CD4-positive, alpha-beta T cell (primary cell): ENCODE data around the gene TMEM184A. TPM values are rescaled to one million over a fixed set of nuclear protein-coding genes. Genes with fewer than 3 reads are reported as not detected.

ENCODE experiments used
- ATAC-seq: fragments of 200-7000 bp; cut with Tn5 transposase; one replicate; pipeline ENCODE4 v1.10.0; 2022; ENCODE audit warnings: mild to moderate bottlenecking; ENCODE audit not compliant: poor library complexity
- CTCF ChIA-PET: fragments of 350-600 bp; sonication (Branson Sonifier 250); formaldehyde crosslinking; loops from one replicate; lab custom pipeline; 2021; ENCODE audit warnings: antibody characterized with exemption, inconsistent platforms; lab: Charles Lee
- POLR2A ChIA-PET: fragments of 350-600 bp; sonication (Branson Sonifier 250); formaldehyde crosslinking; loops from one replicate; lab custom pipeline; 2021; ENCODE audit warnings: antibody characterized with exemption, inconsistent platforms; lab: Charles Lee
- DNase-seq, 14 experiments: peaks; one replicate each; pipeline ENCODE4 v3.0.0-alpha.2; 2013 to 2020; ENCODE audit warnings: mixed read lengths in 2 of 14
- H3K27ac ChIP-seq, 2 donors: one replicate each; pipeline versions ENCODE4 v1.5.1 to v1.7.0; 2013; ENCODE audit warnings: low read length in 2 of 2, low read depth in 1 of 2, mild to moderate bottlenecking in 1 of 2
- H3K27me3 ChIP-seq, 2 experiments: 1 replicate in 1 of 2; 2 replicates in 1 of 2; pipeline versions ENCODE4 v1.6.1 to v1.7.0; 2013; ENCODE audit warnings: low read length in 2 of 2, control low read depth in 1 of 2, mild to moderate bottlenecking in 1 of 2, moderate library complexity in 1 of 2; ENCODE audit not compliant: insufficient read depth in 2 of 2, control insufficient read depth in 1 of 2
- H3K36me3 ChIP-seq: one replicate; pipeline ENCODE4 v1.6.1; 2013; ENCODE audit warnings: low read length, control low read depth; ENCODE audit not compliant: insufficient read depth
- H3K4me1 ChIP-seq: one replicate; pipeline ENCODE4 v1.6.1; 2013; ENCODE audit warnings: low read length, control low read depth; ENCODE audit not compliant: insufficient read depth
- H3K4me3 ChIP-seq: one replicate; pipeline ENCODE4 v1.5.1; 2013; ENCODE audit warnings: mild to moderate bottlenecking, low read length, moderate library complexity
- H3K9me3 ChIP-seq, 2 experiments: 1 replicate in 1 of 2; 2 replicates in 1 of 2; pipeline versions ENCODE4 v1.6.1 to v1.7.0; 2013; ENCODE audit warnings: low read length in 2 of 2, mild to moderate bottlenecking in 2 of 2, control low read depth in 1 of 2, moderate library complexity in 1 of 2; ENCODE audit not compliant: control insufficient read depth in 1 of 2, insufficient read depth in 1 of 2
- H3K27ac Mint-ChIP-seq: one replicate; pipeline ENCODE4 v1.8.0; 2020; ENCODE audit warnings: mixed read lengths
- H3K27me3 Mint-ChIP-seq: one replicate; pipeline ENCODE4 v1.8.0; 2021; ENCODE audit warnings: mixed read lengths
- H3K36me3 Mint-ChIP-seq: one replicate; pipeline ENCODE4 v1.8.0; 2021; ENCODE audit warnings: low read depth, mixed read lengths
- H3K4me1 Mint-ChIP-seq: one replicate; pipeline ENCODE4 v1.8.0; 2021; ENCODE audit warnings: low read depth, mixed read lengths
- H3K4me3 Mint-ChIP-seq: one replicate; pipeline ENCODE4 v1.8.0; 2020; ENCODE audit warnings: mild to moderate bottlenecking, mixed read lengths
- H3K9me3 Mint-ChIP-seq: one replicate; pipeline ENCODE4 v1.8.0; 2020; ENCODE audit warnings: mixed read lengths
- intact Hi-C, 2 experiments: fragments of 100-400 bp; cut with DNase I in 1 of 2; cut with micrococcal nuclease in 1 of 2; formaldehyde crosslinking; loops; one replicate each; pipeline versions ENCODE4 v1.15.1 to v1.9.0; 2023 to 2025; cut with DNase I, micrococcal nuclease
- total RNA-seq, 174 experiments: library from RNA in 2 of 174; stranded (reverse) in 2 of 174; gene quantifications; one replicate each; pipeline ENCODE4 v1.2.3 and lab custom pipeline; 2021 to 2026
- TF ChIP-seq, protein P1 (sequence below): fragments of 200-600 bp; IDR thresholded peaks from one replicate; pipeline ENCODE4 v1.8.0; 2022; ENCODE audit warnings: antibody characterized with exemption, mild to moderate bottlenecking

The TMEM184A gene
- total RNA-seq, 2 experiments from 2014 or later = 0.06 TPM; not detected in 1

DNA sequence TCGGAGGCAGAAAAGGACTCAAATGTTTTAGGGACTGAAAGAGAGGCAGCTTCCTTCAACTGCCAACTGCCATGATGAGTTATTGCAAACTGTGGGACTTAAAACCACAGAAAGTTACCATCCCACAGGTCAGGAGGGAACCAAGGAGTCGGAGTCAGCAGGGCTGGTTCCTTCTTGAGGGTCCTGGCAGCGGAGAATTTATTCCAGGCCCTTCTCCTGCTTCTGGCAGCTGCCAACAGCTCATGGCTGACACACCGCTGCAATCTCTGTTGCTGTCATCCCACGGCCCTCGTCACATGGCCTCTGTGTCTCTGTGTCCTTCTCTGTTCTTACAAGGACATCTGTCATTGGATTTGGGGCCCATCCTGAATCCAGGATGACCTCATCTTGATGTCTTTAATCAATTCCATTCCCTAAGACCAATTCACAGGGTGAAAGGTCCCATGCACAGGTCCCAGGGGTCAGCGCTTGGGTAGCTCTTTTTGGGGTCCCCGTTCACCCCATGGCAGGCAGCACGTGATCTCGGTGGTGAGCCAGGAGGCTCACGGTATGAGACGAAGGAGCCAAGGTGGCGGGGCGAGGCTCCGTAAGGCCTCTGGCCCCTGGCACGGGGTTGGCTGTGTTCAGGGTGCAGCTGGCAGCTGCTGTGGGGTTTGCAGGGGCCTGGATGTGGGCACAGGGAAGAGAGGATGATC lies 41.2 kb upstream of the TMEM184A start:
- DNase-seq (no peak), ATAC-seq (no peak)
- no peaks in the 10 kb centered on the region for H3K36me3 ChIP-seq
- H3K4me3 ChIP-seq = no peak overlapping the region
- Mint-ChIP-seq H3K27ac (no peak overlapping the region), H3K27me3 (peaks cover 22% of the 10 kb centered on the region), H3K36me3 (no peaks in the 10 kb centered on the region), H3K4me3 (no peak overlapping the region), H3K4me1 (peaks cover 10% of the 10 kb centered on the region), H3K9me3 (no peaks in the 10 kb centered on the region)
- TF ChIP-seq, protein P1, sequence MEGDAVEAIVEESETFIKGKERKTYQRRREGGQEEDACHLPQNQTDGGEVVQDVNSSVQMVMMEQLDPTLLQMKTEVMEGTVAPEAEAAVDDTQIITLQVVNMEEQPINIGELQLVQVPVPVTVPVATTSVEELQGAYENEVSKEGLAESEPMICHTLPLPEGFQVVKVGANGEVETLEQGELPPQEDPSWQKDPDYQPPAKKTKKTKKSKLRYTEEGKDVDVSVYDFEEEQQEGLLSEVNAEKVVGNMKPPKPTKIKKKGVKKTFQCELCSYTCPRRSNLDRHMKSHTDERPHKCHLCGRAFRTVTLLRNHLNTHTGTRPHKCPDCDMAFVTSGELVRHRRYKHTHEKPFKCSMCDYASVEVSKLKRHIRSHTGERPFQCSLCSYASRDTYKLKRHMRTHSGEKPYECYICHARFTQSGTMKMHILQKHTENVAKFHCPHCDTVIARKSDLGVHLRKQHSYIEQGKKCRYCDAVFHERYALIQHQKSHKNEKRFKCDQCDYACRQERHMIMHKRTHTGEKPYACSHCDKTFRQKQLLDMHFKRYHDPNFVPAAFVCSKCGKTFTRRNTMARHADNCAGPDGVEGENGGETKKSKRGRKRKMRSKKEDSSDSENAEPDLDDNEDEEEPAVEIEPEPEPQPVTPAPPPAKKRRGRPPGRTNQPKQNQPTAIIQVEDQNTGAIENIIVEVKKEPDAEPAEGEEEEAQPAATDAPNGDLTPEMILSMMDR = no peak
- POLR2A ChIA-PET = no interaction called here
- no peak overlapping the region for H3K27ac ChIP-seq
- CTCF ChIA-PET = no interaction called here
- peaks cover 15% of the 10 kb centered on the region for H3K4me1 ChIP-seq
- intact Hi-C loops = no loop called here
- peaks cover 14 to 18% of the 10 kb centered on the region in 2 experiments for H3K27me3 ChIP-seq
- peaks cover 0 to 14% of the 10 kb centered on the region in 2 experiments for H3K9me3 ChIP-seq

DNA sequence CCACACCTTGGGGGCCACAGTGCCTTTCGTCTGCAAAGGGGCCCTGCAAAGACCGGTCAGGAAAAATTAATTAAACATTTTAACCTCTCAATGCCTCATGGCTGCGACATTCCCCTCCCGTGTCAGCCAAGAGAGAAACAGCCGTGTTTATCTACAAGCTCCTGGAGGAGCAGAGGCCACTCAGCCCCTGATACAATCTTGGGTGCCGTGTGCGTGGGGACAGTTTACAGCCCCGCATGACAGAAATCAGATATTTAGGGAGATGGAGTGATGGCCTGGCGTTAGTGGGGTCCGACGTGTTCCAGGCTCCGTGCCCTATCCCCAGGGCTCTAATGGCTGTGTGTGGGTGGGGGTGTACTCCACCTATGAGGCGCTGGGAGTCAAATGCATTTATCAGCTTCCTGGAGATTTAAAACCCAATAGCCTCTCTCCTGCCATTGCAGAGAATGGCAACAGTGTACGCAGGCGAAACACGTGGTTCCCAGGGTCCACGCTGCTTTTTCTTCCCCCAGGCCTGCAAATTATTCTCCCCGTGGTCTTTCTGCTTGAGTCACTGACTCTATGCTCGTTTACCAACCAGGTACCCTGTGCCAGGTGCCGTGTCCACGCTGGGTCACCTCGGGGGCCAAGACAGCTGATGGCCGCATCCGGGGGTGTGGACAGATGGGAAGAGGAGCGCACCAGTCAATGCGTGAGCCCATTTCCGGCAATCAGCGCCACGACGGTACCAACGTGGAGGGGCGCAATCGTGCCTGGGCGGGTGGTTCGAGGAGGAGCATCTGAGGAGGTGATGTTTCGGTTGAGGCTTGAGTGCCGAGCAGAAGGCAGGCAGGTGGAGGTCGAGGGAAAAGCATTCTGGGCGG lies 40.4 kb upstream of the TMEM184A start:
- H3K9me3 ChIP-seq = peaks cover 0 to 19% of the 10 kb centered on the region in 2 experiments
- Mint-ChIP-seq H3K27me3 (peaks cover 30% of the 10 kb centered on the region), H3K4me3 (no peak overlapping the region), H3K36me3 (no peaks in the 10 kb centered on the region), H3K9me3 (no peaks in the 10 kb centered on the region), H3K27ac (no peak overlapping the region), H3K4me1 (peaks cover 18% of the 10 kb centered on the region)
- CTCF ChIA-PET = no interaction called here
- TF ChIP-seq, protein P1 = no peak
- H3K4me3 ChIP-seq = no peak overlapping the region
- no peak overlapping the region for H3K27ac ChIP-seq
- intact Hi-C loops = no loop called here
- POLR2A ChIA-PET = no interaction called here
- H3K36me3 ChIP-seq = no peaks in the 10 kb centered on the region
- no peak for ATAC-seq
- H3K4me1 ChIP-seq = peaks cover 23% of the 10 kb centered on the region
- DNase-seq = no peak
- H3K27me3 ChIP-seq = peaks cover 14 to 24% of the 10 kb centered on the region in 2 experiments

DNA sequence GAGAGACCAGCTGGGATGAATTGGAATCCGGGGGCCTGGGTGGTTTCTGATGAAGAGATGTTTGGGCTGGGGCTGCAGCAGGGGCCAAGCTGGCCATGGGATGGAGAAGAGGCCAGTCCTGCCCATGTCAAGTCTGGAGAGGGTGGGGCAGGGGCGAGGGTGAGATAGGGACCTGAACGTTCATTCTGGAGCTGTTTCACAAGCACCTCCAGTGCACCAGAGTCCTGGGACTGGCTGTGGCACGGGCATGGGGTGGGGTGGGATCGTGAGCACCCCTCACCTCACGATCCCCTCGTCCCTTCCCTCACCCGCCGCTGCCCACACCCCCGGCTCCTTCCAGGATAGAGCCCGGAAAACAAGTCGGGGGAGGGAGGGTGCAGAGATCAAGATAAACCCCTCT lies 39.6 kb upstream of the TMEM184A start:
- no peak for DNase-seq
- intact Hi-C loops = no loop called here
- POLR2A ChIA-PET = no interaction called here
- Mint-ChIP-seq H3K9me3 (no peaks in the 10 kb centered on the region), H3K27ac (no peak overlapping the region), H3K36me3 (no peaks in the 10 kb centered on the region), H3K4me1 (peaks cover 19% of the 10 kb centered on the region), H3K4me3 (no peak overlapping the region), H3K27me3 (peaks cover 37% of the 10 kb centered on the region)
- CTCF ChIA-PET = no interaction called here
- Histone ChIP-seq H3K9me3 (peaks cover 0 to 19% of the 10 kb centered on the region in 2 experiments), H3K27me3 (peaks cover 19 to 30% of the 10 kb centered on the region in 2 experiments), H3K4me1 (peaks cover 24% of the 10 kb centered on the region), H3K4me3 (no peak overlapping the region), H3K36me3 (no peaks in the 10 kb centered on the region), H3K27ac (no peak overlapping the region)
- TF ChIP-seq, protein P1 = no peak
- no peak for ATAC-seq
